ENCODE data around the gene MTCL1. TPM values are rescaled to one million over a fixed set of nuclear protein-coding genes. Genes with fewer than 3 reads are reported as not detected.

MTCL1 gene
- total RNA-seq, 1 donor from 2014 or later = 15.9 TPM

DNA sequence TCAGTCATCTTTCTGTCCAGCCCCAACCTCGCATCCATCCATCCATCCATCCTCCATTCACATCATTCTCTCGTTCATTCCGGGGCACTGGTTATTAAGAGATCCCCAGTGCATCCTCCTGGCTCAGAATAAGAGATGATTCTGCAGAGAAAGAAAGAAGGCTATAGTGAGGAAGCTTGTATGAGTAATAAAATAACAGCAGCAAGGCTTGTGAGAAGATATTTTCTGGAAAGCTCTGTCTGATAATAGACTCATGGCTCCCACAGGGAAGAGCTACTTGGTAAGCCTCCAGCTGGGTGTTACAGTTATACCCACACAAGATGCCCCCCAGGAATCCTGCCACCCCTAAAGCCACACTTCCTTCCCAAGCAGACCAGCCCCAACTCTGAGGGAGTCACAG lies 143.2 kb downstream of the MTCL1 start:
- DNase-seq (ENCODE audit: low spot score in 2 of 2) = no peak
- FAIRE-seq = no peak

DNA sequence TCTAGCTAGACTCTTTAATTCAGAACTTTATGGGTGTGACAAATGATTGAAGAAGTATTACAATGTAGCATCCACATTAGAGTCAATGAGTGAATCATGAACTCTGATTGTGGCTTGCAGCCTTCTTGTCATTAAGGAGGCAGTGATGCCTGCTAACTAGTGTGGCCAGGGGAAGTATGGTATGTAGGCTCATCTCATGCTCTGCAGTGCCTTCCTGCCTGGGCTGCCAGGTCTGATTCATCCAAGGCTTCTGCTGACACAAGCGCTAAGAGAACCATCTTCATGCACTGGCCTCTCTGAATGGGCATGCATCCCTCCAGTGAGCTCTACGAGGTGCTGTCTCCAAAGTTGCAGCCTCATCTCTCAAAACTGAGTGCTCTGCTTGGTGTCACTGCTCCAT lies 144.3 kb downstream of the MTCL1 start:
- DNase-seq (ENCODE audit: low spot score in 2 of 2) (no peak), FAIRE-seq (no peak)

DNA sequence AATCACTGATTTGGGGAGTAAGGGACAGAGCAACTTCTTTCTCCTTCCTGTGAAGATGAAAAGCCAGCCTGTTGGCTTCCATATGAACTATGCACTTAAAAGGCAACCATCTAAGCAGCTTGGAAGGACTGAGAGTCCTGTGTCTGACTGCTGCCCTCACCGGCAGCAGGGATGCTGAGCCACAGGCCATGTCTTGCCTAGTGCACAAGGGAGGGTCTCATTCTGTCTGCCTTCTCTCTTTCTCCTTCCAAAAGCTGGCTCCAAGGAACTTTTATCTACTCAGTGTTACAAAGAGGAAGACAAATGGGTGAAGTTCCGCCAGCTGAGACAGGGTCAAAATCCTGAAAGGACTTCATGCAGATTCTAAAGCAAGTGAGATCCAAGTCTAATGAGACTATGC lies 146.3 kb downstream of the MTCL1 start:
- FAIRE-seq = no peak
- no peak for DNase-seq (ENCODE audit: low spot score in 2 of 2)

DNA sequence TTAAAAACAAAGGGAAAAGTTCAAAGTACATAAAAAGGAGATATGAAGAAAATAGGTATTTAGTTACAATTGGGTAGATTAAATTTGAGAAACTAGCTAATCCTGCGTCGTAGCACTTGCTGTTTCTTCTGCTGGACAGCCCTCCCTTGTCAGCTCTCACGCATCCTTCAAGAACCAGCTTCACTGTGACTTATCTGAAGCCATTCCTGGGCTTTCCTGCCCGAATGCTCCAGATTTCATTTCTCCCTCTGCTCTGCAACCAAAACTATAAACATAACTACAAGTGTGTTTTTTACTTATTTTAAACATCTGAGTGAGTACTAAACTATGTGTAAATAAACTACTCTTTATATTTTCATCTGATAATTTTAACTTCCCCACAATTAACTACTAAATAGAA lies 149.2 kb downstream of the MTCL1 start:
- FAIRE-seq = no peak
- no peak for DNase-seq (ENCODE audit: low spot score in 2 of 2)

DNA sequence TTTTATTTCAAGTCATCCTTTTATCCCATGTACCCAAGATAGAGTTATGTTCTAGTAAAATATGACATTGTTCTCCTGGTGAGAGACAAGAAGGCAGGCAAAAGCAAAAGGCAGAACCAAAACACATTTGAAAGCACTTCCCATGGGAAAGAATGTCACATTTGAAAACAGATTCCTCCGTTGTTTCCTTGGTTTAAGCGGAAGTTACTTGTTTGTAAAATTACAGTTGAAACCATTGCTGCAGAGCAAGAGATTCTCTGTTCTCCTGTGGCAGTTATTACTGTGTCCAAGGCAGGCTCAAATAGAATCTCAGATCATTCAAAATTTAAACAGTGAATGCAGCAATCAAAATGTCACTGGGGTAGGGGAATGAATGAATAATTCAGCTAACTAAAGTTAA lies 149.6 kb downstream of the MTCL1 start:
- DNase-seq (ENCODE audit: low spot score in 2 of 2) (no peak), FAIRE-seq (no peak)

DNA sequence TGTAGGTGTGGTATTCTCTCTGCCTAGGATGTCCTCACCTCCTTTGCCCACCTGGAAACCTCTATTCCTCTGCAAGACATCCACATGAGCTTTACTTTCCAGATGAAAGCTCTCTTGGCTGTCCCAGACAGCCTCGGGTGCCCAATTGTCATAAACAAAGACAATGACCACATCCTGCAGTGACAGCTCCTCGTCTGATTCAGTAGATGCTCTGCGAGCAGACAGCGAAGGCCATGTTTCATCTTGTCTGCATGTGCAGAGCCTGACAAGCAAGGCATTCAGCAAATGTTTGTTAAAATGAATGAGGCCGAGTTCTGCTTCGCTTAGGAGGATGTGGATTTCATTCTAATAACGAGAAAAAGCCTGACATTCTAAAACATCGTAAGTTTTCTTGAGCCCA lies 150.9 kb downstream of the MTCL1 start:
- FAIRE-seq = no peak
- no peak for DNase-seq (ENCODE audit: low spot score in 2 of 2)

DNA sequence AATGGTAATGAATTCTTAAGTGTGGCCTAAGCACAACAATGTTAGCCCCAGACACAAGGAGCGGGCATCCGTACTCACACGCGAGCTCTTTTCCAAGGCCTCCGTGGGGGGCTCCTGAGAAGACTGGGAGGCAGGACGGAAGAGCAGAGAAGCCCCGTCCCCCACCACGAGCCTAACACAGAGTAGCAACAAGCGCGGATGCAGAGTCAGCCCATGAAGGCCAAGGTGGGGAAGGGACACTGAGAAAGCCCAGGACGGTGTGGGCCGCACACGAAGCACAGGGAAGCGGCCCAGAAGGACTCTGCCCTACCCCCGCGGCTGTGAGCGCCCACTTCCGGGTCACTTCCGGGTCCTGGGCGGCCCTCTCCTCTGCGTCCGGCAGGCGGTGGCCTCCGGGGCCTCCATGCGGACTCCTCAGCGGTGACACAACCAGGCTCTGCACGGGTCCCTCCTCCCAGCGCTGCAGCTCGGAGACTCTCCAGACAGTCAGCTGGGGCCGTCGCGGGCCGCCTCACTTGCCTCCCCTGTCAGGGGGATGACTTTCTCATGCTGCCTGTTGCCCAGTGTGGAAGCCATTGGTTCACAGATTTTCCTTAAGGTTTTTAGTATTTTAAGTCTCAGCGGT lies 151.5 kb downstream of the MTCL1 start:
- DNase-seq (ENCODE audit: low spot score in 2 of 2) = no peak

DNA sequence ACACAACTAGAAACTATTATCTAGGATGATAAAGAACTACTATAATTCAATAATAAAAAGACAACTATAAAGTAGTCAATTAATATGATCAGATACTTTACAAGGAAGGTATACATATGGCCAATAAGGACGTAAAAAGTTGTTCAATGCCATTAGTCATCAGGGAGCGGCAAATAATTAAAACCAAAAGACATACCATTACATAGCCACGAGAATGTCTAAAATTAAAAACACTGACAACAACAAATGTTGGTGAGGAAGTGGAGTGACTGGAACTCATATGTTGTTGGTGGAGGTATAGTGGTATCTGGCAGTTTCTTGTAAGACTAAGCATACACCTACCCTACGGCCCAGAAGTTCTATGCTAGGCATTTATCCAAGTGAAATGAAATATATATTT lies 152.4 kb downstream of the MTCL1 start:
- no peak for FAIRE-seq
- no peak for DNase-seq (ENCODE audit: low spot score in 2 of 2)

More for the DNA sequence above, 151.5 kb downstream of the MTCL1 start:
- no peak for FAIRE-seq

DNA sequence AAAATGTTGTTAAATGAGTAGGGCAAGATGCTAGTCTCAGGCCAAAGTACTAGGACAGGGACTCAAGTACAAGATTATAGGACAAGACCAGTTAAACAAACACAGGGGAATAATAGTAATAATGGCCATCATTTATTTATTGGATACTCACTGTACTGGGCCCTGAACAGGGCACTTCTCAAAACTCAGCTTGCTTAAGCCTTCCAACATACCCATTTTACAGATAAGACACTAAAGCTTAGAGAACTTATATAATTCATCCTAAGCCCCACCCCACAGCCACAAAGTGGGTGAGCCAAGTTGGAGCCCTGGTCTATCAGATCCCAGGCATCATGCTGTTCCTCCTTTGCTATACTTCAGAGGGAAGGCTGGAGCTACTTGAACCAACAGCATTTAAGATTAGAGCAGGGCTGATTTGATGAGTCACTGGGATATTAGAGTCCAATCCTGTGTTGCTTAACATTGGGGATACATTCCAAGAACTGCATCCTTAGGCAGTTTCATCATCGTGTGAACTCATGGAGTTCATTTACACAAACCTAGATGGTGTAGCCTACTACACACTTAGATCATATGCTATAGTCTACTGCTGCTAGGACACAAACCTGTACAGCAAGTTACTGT lies 153.6 kb downstream of the MTCL1 start:
- DNase-seq (ENCODE audit: low spot score in 2 of 2) (no peak), FAIRE-seq (no peak)

DNA sequence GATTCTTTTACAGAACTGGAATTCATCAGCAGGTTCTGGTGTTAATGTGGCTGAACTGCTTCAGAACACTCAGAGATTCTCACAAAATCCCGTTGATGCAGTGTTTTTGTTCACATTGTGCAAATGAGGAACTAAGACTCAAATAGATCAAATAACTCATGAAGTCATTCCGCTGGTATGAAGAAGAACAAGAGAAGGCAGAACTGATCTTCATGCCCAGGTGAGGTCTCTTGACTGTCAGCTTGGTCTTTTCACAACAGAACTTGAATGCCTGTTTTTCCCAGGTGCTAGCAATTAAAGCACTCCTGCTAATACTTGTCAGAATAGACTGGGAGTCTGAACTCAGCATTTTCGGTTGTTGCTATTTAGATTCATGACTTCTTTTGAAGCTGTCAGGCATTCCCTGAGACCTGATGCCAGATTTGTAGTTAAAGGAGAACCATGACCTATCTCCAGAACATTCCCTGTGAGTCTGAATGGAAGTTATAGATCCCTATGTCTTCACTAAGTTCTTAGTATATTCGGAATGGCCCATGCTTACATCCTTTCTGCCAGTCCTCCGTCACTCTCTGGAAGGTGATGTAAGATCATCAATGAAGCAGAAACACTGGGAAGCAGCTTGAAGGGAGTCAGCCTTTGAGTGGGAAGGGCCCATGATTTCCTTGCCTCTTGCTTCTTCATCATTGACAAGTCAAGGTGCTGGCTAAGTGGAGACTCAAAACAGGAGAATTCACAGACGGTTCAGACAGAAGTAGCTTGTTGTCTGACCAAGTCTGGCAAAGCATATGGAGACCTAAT lies 155.7 kb downstream of the MTCL1 start:
- DNase-seq (ENCODE audit: low spot score in 2 of 2) (no peak), FAIRE-seq (no peak)

DNA sequence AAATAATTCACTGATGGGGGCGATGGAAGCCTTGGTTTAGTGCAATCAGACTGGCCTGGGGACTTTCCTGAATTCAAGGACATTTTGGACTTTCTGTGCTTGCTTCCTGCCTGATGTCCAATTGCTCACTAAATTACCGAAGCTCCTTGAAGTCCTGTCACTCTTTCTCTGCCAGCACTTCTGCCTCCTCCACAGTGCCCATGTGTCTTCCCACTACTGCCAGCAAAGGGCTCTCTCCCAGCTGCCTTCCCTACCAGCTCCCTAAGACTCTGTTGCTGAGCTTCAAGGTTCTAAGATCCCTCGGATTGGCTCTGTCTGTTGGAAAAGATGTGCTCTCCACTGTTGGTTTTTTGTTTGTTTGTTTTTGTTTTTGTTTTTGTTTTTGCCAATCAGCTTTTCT lies 158.1 kb downstream of the MTCL1 start:
- DNase-seq (ENCODE audit: low spot score in 2 of 2) (no peak), FAIRE-seq (no peak)

DNA sequence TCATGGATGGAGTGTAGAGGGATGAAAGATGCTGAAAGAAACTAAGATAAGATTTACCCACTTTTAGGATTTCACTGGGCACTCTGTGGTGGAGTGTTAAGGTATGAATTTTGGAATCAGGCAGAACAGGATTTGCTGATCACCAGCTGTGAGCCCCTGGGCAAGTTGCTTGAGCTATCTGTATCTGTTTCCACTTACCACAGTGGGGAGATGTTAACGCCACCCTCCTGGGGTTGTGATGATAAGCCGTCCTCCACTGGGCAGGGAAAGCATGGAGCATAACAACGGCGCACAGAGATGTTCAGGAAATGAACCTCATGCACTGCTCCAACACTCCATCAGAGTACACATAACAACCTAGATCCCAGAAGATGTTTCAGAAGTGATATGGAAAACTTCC lies 160.6 kb downstream of the MTCL1 start:
- FAIRE-seq = no peak
- no peak for DNase-seq (ENCODE audit: low spot score in 2 of 2)

DNA sequence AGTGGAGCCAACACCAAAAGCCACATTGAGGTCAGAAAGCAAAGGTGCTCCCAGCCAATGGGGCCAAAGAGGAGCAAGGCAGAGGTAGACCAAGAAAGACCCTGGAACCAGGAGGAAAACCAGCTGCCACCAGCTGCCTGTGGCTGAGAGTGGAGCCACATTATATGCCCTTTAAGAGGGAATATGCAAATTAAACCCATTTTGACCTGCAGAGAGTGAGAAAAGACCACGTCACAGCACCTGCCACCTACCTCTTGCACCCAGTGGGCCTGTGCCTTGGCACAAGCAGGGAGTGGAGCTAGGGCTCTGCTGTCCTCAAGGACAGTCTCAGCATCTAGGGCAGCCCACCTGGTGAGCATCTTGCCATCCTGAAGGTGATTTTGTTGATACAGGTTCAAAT lies 161.3 kb downstream of the MTCL1 start:
- DNase-seq (ENCODE audit: low spot score in 2 of 2) (no peak), FAIRE-seq (no peak)

DNA sequence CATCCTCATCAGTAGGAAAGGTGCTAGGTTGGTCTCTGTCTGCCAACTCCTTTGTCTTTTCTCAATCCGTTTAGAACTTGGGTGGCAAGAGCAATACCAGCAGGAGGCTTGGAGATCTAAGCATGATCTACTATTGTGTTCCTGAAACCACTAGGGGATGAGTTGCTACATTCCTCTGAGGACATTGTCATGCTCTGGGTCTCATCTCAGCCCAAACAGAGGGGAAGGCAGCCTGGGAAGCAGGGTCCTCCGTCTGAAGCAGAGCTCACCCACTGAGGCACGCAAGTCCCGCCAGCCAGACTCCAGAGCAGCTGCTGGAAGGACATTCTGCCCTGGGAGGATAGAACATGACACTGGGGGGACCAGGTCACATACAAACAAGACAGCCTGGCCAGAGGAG lies 162.9 kb downstream of the MTCL1 start:
- FAIRE-seq = no peak
- no peak for DNase-seq (ENCODE audit: low spot score in 2 of 2)

DNA sequence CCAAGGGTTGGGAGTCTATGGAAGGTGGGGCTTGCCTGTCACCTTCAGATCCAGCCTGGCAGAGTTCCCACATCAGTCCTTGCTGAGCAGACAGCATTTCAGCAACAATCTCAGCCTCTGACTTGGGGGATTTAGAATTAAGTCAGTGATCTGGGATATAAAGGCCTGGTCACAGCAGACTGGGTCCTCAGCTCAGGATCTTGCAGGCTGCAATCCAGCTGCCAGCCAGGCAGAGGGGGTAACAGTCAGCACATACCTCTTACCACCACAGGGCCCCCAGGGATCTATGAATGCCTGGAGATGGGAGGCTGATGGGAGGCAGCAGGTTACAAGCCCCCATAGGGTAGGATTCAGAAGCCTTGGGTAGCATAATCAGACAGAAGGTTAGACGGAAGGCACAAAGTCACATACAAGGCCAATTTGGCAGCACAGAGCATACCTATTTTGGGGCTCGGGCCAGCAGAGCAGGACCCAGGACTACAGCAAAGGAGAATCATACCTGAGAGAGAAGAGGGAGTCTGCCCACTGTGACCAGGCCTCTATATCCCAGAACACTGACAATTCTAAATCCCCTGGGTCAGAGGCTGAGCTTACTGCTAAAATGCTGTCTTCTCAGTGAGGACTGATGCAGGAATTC lies 163.5 kb downstream of the MTCL1 start:
- FAIRE-seq (no peak), DNase-seq (ENCODE audit: low spot score in 2 of 2) (no peak)

DNA sequence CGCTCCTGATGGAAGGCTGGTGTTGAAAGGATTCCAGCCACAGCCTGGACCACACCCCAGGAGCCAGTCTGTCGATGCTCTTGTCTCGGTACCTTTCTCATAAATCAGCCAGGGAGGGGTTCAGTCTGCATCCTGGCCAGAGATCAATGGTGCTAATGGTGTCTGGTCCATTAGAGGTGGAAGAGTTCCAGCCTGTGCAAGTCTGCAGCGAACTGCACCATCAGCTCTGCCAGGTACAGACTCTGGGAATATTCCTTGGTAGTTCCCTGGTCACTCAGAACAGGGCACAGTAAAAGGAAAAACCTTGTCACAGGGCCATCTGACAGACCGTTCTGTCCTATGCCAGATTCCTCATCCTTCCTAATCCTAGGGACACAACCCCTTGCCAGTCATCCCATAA lies 164.3 kb downstream of the MTCL1 start:
- FAIRE-seq = no peak
- DNase-seq (ENCODE audit: low spot score in 2 of 2) = no peak

DNA sequence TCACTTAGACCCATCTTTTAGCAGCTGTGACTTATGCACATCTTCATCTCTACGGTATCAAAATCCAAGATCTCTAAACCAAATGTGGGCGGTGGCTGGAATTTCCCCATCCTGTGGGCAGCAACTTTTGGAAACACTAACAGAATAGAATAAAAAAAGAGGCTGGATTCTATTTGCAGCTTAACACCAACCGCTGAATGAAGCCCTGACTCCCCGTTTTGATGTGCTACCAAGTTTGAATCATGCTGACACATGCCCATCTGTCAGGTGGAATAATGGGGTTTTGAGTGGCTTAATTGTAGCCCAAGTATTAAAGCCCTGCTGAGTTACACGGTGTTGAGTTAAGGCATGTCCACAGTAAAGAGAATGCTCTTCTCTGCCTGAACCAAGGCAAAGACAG lies 165.2 kb downstream of the MTCL1 start:
- no peak for DNase-seq (ENCODE audit: low spot score in 2 of 2)
- FAIRE-seq = no peak

DNA sequence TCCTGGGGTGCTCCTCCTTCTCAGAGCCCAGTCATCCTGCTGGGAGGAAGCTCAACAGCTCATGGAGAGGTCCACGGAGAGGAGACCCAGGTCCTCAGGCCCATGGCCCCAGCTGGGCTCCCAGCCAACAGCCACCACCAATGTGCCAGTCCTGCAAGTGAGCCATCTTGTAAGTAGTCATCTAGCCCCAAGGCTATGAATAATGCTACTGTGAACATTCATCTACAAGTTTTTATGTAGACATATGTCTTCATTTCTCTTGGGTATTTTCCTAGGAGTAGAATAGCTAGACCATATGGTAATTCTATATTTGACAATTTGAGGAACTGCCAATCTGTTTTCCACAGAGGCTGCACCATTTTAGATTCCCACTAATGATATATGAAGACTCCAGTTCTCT lies 166.1 kb downstream of the MTCL1 start:
- FAIRE-seq = no peak
- no peak for DNase-seq (ENCODE audit: low spot score in 2 of 2)

DNA sequence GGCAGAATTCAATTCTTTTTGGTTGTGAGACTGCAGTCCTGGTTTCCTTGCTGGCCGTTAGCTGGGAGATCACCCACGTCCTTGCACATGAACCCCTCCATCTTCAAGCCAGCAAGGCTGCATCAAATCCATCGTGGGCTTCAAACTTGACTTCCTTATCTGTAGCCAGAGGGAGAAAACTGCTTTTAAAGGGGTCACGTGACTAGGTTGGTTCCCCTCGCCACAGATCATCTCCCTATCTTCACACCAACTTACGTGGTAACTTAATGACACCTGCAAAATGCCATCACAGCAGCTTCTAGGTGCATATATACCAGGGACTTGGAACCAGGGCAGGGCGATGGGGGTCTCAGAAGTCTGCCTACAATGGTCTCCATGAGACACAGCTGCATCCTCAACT lies 169.5 kb downstream of the MTCL1 start:
- FAIRE-seq = no peak
- DNase-seq (ENCODE audit: low spot score in 2 of 2) = no peak

DNA sequence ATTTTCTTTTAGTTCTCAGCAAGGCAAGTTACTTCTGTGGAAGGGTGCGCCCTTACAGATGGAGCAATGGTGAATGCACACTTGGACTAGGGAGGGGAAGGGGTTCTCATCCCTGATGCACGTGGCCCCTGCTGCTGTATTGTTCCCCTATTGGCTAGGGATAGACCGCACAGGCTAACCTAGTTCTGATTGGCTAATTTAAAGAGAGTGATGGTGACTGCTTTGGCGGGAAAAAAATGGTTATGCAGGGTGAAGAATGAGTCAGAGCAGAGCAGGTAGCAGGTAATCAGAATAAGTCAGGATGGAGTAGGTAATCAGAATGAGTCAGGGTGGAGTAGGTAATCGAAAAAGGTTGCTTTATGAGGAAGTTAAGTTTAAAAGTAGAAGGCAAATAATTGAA lies 171.5 kb downstream of the MTCL1 start:
- no peak for DNase-seq (ENCODE audit: low spot score in 2 of 2)
- no peak for FAIRE-seq

DNA sequence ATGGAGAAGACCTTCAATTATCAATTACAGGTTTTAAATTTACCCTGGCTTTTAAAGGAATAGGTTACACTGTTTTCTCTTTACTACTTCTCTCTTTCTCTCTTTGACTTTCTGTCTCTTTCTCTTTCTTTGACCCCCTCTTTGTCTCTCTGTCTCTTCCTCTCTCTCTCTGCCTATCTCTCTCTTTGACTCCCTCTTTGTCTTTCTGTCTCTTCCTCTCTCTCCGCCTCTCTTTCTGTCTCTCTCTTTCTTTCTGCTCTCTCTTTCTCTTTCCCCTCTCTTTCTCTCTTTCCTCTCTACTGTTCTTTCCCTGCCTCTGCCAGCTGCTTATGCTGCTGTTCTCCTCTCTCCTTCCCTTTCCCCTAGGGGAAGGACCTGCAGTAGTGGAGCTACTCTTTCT lies 175.7 kb downstream of the MTCL1 start:
- DNase-seq (ENCODE audit: low spot score in 2 of 2) (no peak), FAIRE-seq (no peak)

Data from frontal cortex (tissue), 4 donors.